ENCODE results near the gene RASA4.
"Not testable (repeated sequence)": the region's sequence is repeated elsewhere in the genome, so short reads cannot be mapped to it uniquely, and the experiment has no call there.

The RASA4 gene

DNA sequence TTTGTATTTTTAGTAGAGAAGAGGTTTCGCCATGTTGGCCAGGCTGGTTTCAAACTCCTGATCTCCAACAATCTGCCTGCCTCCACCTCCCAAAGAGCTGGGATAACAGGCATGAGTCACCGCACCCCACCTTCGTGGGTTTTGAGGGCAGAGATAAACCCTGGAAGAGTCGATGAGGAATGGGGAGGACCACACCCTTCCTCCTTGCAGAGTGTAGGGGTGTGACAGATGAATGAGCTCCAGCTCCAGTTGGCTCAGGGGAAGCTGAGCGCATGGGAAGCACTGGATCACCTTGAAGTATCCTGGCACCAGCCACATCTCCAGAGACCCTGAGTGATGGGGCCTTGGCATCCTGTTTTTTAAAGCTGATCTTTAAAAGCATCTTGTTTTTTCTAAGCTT lies 33.1 kb downstream of the RASA4 start:
- H4K20me1 ChIP-seq, H3K4me3 ChIP-seq, H3K4me1 ChIP-seq, H3K36me3 ChIP-seq, H3K9me3 ChIP-seq, H3K27me3 ChIP-seq, H3K4me2 ChIP-seq, H3K9ac ChIP-seq, H3K27ac ChIP-seq: not testable (repeated sequence)

DNA sequence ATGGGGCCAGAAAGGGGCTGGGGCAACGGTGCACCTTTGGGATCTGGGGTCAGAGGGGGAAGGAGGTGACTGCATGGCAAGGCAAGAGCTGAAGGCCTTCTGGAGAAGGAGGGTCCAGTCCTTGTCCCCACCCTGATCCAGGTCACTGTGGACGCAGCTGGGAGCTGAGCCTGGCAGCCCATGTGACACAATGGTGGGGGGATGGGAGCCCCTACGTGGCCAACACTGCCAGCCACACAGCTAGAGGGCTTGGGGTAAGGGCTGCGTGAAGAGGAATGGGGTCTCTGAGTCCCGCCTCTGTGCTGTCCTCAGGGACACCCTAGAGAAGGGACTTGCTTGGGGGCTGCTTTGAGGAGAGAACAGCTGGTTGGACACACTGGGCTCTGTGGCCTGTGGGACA lies 34.8 kb downstream of the RASA4 start:
- not testable (repeated sequence) for H3K9me3 ChIP-seq, H3K4me1 ChIP-seq, H3K27me3 ChIP-seq

DNA sequence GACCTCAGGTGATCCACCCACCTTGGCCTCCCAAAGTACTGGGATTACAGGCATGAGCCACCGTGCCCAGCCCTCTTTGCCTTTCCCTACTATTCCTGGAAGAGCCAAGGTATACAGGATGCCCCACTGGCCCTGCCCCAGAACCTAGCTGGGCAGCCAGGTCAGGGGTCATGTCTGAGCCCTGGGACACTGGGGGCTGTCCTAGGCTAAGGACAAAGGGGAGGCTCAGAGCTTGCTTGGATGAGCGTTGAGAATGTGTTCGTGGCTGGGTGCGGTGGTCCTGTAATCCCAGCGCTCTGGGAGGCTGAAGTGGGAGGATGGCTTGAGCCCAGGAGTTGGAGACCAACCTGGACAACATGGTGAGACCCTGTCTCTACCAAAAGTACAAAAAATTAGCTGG lies 38.1 kb downstream of the RASA4 start:
- H3K4me3 ChIP-seq, H3K4me2 ChIP-seq, H3K9me3 ChIP-seq, H3K9ac ChIP-seq, H3K27ac ChIP-seq, H3K27me3 ChIP-seq, H3K4me1 ChIP-seq, H3K36me3 ChIP-seq, H4K20me1 ChIP-seq: not testable (repeated sequence)

More for the DNA sequence above, 34.8 kb downstream of the RASA4 start:
- H3K36me3 ChIP-seq, H3K27ac ChIP-seq, H3K9ac ChIP-seq, H3K4me2 ChIP-seq, H4K20me1 ChIP-seq, H3K4me3 ChIP-seq: not testable (repeated sequence)

DNA sequence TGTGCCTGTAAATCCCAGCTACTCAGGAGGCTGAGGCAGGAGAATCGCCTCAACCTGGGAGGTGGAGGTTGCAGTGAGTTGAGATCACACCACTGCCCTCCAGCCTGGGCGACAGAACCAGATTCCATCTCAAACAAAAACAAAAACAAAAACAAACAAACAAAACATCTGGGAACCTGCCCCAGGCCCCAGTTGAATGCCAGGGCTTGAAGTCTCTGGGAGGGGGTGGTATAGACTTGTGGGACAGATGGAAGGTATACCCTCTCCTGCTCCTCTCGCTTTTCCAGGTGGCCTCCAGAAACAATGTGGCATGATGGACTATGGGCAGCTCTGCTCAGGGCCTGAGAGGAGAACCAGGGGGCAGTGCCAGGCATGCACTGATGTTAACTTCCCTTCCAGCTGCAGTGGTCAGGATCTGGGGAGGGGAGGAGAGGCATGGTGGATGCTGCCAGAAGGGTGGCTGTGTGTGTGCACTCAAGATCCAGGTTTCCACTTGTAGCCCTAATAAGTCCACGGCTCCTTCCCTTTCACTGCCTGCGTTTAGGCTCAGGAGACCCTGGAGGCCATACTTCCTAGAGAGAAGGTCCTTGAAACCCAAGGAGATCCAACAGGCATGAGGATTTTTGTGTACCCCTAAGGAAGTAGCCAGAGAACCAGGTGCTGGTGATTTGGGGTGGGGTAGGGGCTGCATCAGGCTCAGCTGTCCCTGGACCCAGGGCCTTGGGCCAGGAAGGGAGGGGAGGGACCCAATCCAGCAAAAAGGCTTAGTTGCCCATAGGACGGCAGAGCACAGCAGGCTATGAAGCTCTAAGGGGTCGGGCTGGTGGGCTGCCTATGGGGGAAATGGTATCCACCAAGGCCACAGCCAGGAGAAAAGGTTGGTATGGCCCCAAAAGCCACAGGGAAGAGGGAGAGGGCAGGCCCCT lies 39.0 kb downstream of the RASA4 start:
- not testable (repeated sequence) for H3K36me3 ChIP-seq, H3K27ac ChIP-seq, H3K4me1 ChIP-seq, H3K4me3 ChIP-seq, H4K20me1 ChIP-seq, H3K27me3 ChIP-seq, H3K9ac ChIP-seq, H3K9me3 ChIP-seq, H3K4me2 ChIP-seq

DNA sequence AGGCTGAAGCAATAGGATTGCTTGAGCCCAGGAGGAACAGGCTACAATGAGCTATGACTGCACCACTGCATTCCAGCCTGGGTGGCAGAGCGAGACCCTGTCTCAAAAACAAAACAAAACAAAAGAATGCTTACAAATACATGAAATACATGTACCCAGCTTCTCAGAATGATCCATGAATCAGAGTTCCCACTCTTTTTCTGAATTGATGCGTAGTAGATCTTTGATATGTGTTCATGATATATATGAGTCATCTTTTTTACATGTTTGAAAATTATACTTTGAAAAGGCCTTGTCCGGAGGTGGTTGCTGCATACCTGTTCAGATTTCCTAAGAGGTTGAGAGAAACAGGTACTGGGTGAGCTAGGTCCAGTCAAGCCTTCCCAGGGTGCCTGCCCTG lies 40.2 kb downstream of the RASA4 start:
- not testable (repeated sequence) for H3K9me3 ChIP-seq, H3K9ac ChIP-seq, H3K27me3 ChIP-seq

DNA sequence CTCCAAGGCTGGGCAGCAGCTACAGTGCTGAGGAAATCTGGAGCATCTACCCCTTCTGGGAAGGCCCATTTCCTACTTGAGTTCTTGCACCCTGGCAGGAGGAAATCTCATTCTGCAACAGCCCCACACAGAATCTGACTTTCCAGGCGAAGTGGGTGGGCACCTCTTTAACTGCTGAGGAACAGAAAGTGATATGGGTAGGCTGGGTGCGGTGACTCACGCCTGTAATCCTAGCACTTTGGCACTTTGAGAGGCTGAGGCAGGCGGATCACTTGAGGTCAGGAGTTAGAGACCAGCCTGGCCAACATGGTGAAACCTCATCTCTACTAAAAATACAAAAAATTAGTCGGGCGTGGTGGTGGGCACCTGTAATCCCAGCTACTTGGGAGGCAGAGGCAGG lies 41.9 kb downstream of the RASA4 start:
- not testable (repeated sequence) for H3K27ac ChIP-seq, H3K4me1 ChIP-seq, H3K9ac ChIP-seq

More for the DNA sequence above, 40.2 kb downstream of the RASA4 start:
- H3K27ac ChIP-seq, H4K20me1 ChIP-seq, H3K4me2 ChIP-seq, H3K36me3 ChIP-seq, H3K4me1 ChIP-seq, H3K4me3 ChIP-seq: not testable (repeated sequence)

DNA sequence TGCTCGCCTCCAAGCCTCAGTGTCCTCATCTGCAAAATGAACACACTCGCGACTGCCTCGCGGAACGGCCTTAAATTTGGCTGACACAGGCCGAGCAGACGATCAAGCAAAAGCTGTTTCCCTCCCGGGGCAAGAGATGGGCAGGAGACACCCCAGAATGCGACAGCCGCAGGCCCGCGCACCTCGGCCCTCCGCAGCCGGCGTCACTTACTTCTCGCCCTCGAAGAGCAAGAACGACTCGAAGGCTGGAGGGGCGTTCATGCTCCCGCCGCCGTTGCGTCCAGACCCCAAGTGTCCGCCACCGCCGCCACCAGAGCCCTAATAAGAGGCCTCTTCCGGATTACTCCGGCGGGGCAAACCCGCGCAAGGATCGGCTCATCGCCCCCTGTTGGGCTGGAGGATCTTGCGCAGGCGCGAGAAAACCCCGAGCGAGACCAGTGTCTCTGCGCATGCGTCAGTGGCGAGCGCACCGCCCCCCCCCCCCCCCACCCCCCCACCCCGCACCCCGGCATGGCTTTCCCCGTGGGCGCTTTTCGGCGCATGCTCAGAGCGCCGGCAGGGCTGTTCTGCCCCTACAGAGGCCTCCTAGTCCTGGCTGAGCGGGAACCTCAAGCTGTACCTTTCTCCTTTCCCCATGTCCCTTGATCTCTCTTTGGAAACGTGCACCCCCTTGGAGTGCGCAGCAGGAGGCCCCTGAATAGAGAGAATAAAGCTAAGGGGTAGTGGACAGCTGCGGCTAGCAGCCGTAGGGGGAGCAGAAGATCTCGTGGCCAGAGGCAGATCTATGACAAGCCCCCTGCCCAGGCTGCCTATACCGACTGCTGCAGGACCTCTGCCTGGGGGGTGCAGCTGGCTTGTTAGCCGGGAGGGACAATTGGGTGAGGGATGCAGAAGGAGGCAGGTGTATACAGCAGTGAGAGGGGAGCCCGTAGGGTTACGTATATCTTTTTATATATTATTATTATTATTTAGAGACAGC lies 44.0 kb downstream of the RASA4 start, which contains the start of gene POLR2J3:
Gene POLR2J3, minus strand, starts transcription at position 323 of the 979 bp plus-strand sequence. Its CDS starts 62 bp downstream, at position 261.
- Histone ChIP-seq H3K9ac (peak within 1 kb of the TSS; percentile 80), H3K4me3 (peak within 1 kb of the TSS; percentile 70), H3K27ac (peak within 1 kb of the TSS; percentile 72)
- not testable (repeated sequence) for H3K9me3 ChIP-seq, H4K20me1 ChIP-seq, H3K4me1 ChIP-seq, H3K27me3 ChIP-seq, H3K36me3 ChIP-seq, H3K4me2 ChIP-seq

More for the DNA sequence above, 41.9 kb downstream of the RASA4 start:
- H3K4me3 ChIP-seq, H3K4me2 ChIP-seq, H4K20me1 ChIP-seq, H3K9me3 ChIP-seq, H3K36me3 ChIP-seq, H3K27me3 ChIP-seq: not testable (repeated sequence)

DNA sequence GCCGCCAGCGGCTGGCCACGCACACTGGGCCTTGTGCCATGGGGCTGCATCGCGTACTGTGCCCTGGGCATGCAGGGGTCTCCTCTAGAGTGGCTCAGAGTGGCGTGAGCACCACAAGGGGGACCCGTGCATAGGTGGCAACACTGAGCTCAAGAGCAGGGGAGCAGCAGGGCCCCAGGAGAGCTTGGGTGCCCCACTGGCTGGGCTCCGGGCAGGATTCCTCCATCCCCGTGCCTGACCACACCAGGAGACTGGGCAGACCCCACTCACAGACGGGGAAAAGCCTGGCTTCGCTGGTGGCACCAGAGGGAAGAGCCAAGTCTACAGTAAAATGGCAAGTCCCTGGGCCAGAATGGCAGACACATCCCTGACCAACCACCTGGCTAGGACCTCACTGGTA lies 47.9 kb downstream of the RASA4 start:
- H3K4me3 ChIP-seq, H3K36me3 ChIP-seq, H3K27me3 ChIP-seq, H3K9me3 ChIP-seq, H3K9ac ChIP-seq, H4K20me1 ChIP-seq, H3K4me2 ChIP-seq, H3K27ac ChIP-seq, H3K4me1 ChIP-seq: not testable (repeated sequence)

DNA sequence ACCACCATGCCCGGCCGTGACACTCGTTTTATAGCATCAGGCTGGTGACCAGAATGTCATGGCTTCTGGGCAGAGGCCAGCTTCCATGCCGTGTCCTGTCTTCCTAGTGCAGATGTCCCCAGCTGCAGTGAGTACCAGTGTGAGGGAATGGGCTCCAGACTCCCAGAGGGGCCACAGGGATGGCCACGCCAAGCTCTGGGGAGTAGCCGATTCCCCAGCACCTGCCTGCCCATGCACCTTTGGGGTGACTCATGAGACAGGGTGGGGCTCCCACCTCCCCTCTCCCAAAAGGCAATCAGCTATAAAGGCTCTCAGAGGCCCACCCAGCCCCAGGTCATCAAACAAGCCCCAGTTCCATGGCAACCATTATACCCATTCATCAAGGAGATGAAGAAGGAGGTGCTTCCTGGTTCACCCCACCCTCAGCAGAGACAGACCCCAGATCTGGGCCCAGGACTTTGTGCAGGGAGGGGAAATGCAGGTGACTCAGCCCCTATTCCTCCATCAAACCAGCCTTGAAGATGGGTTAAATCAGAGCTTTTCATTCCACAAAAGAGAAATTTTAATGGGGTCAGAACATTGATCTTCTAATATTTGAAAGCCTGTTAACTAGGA lies 65.6 kb downstream of the RASA4 start, which contains the start of gene SPDYE2:
Gene SPDYE2, plus strand, starts transcription at position 419 of the 615 bp plus-strand sequence. CDS start 2,030 bp downstream, outside the sequence.
- not testable (repeated sequence) for H3K9me3 ChIP-seq, H3K4me3 ChIP-seq, H3K4me1 ChIP-seq, H3K9ac ChIP-seq, H3K27ac ChIP-seq, H3K36me3 ChIP-seq, H3K4me2 ChIP-seq, H3K27me3 ChIP-seq, H4K20me1 ChIP-seq

DNA sequence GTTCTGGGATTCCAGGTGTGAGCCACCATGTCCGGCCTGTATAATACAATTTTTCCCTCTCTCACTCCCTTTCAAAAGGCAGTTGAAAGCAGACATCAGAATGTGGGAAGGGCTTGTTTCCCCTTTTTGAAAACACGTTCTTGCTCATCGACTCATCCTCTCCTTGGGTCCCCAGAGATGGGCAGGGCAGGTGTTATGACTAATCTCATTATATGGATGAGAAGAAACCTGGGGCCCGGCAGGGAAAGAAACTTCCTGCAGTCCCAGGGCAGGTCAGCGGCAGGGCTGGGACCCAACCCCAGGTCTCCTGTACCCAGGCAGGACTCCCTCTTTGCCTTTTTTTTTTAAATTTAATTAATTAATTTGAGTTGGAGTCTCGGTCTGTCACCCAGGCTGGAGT lies 70.2 kb downstream of the RASA4 start:
- H3K9me3 ChIP-seq, H3K4me3 ChIP-seq, H3K27me3 ChIP-seq, H3K27ac ChIP-seq, H4K20me1 ChIP-seq, H3K36me3 ChIP-seq, H3K4me2 ChIP-seq, H3K9ac ChIP-seq, H3K4me1 ChIP-seq: not testable (repeated sequence)

DNA sequence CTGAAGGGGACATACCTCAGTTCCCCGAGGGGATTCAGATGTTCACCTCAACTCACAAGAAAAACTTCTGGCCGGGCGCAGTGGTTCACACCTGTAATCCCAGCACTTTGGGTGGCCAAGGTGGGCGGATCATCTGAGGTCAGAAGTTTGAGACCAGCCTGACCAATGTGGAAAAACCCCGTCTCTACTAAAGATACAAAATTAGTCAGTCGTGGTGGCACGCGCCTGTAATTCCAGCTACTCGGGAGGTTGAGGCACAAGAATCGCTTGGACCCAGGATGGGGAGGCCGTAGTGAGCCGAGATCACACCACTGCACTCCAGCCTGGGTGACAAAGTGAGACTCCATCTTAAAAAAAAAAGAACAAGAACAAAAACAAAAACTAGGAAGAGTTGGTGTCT lies 71.3 kb downstream of the RASA4 start:
- not testable (repeated sequence) for H3K27ac ChIP-seq, H3K36me3 ChIP-seq, H4K20me1 ChIP-seq, H3K9me3 ChIP-seq, H3K4me2 ChIP-seq, H3K9ac ChIP-seq, H3K4me1 ChIP-seq, H3K27me3 ChIP-seq, H3K4me3 ChIP-seq

DNA sequence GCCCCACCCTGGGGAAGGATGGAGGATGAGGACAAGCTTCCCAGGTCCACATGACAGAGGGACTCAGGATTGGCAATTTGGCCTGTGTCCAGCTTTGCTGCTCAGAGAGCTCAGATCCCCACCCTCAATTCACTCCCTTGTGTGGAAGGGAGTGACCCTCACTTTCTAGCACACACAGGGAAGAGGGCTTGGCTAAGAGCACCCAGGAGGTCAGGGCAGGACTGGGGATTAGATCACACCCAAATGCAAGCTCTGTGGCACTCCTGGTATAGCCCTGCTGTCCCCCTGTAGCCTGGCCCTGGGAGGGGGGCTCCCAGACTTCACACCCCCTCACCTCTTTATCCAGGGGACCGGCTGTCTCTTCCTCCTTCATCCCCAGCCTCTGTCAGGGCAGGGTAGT lies 72.2 kb downstream of the RASA4 start:
- H3K36me3 ChIP-seq, H3K4me1 ChIP-seq, H3K27me3 ChIP-seq, H3K27ac ChIP-seq, H4K20me1 ChIP-seq, H3K9ac ChIP-seq, H3K9me3 ChIP-seq, H3K4me2 ChIP-seq, H3K4me3 ChIP-seq: not testable (repeated sequence)

DNA sequence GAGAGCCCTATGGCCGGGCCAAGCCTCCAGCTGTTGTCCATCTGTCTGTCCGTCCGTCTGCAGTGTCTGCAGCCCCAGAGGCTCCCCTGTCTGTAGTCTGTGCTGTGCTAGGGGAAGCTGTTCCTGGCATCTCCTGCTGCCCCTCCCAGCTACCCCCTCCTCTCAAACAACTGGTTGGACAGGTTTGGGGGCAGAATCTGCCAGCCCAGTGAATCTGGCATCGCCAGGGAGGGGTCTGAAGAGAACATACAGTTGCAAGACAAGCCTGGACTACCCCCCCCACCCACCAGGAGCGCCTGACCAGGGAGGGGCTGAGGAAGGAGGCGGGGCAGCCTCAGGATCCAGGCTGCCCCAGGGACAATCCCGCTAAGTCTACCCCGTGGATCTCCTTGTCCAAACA lies 73.0 kb downstream of the RASA4 start, which contains the start of gene UPK3BL2:
Gene UPK3BL2, minus strand, starts transcription at position 101 of the 400 bp plus-strand sequence. Its CDS starts 60 bp downstream, at position 41.
- H3K4me3 ChIP-seq, H4K20me1 ChIP-seq, H3K4me1 ChIP-seq, H3K36me3 ChIP-seq, H3K27ac ChIP-seq, H3K4me2 ChIP-seq, H3K9me3 ChIP-seq, H3K27me3 ChIP-seq, H3K9ac ChIP-seq: not testable (repeated sequence)

DNA sequence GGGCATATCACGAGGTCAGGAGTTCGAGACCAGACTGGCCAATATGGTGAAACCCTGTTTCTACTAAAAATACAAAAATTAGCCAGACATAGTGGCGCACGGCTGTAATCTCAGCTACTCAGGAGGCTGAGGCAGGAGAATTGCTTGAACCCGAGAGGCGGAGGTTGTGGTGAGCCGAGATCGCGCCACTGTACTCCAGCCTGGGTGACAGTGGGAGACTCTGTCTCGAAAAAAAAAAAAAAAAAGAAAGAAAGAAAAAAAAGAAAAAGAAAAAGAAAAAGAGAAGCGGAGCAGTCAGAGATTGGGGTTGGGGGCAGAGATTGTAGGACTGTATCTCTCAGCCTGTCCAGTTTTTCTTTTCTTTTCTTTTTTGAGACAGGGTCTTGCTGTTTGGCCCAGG lies 73.8 kb downstream of the RASA4 start:
- H3K27ac ChIP-seq, H3K9me3 ChIP-seq, H3K4me2 ChIP-seq, H3K4me1 ChIP-seq, H3K9ac ChIP-seq, H3K27me3 ChIP-seq, H3K36me3 ChIP-seq, H4K20me1 ChIP-seq, H3K4me3 ChIP-seq: not testable (repeated sequence)

All from BLaER1 (cell line).